Measurements from ENCODE around the gene SHISA9.

SHISA9 gene

GRCh38 chr16:13104772-13105171, 203.4 kb downstream of the SHISA9 start:
- H3K4me3 ChIP-seq (ENCODE audit: insufficient read depth in 1 of 2, low read depth in 1 of 2, low read length in 2 of 2), result no peak overlapping the region
- H3K9ac ChIP-seq (ENCODE audit: low read length), result no peak overlapping the region
- no peak overlapping the region for H3K23ac ChIP-seq (ENCODE audit: low read length in 2 of 2)
- no peak overlapping the region for H2AFZ ChIP-seq (ENCODE audit: low read depth, low read length)
- no peak overlapping the region for H2BK120ac ChIP-seq (ENCODE audit: low read depth, low read length)
- WGBS, result 60% methylated on average over 1 of the region's 5 CpGs
- no peak for DNase-seq
- no peaks in the 10 kb centered on the region for H3K27me3 ChIP-seq (ENCODE audit: control insufficient read depth in 1 of 2, insufficient read depth in 1 of 2, low read length in 2 of 2)
- no peak overlapping the region for H4K91ac ChIP-seq (ENCODE audit: low read length)
- H3K4me2 ChIP-seq (ENCODE audit: low read length, poor library complexity, severe bottlenecking), result no peak overlapping the region
- no peaks in the 10 kb centered on the region for H3K36me3 ChIP-seq (ENCODE audit: control insufficient read depth in 1 of 2, insufficient read depth in 2 of 2, low read depth in 1 of 2, low read length in 2 of 2)
- no peak overlapping the region for H3K14ac ChIP-seq (ENCODE audit: low read length in 2 of 2)
- H2BK5ac ChIP-seq (ENCODE audit: low read depth, low read length, poor library complexity, severe bottlenecking), result no peak overlapping the region
- H2AK5ac ChIP-seq (ENCODE audit: low read length, severe bottlenecking), result no peak overlapping the region
- peaks cover 12% of the 10 kb centered on the region for H3K9me3 ChIP-seq (ENCODE audit: control insufficient read depth, low read length)
- H2BK12ac ChIP-seq (ENCODE audit: low read length in 2 of 2), result no peak overlapping the region
- H2BK15ac ChIP-seq (ENCODE audit: low read depth, poor library complexity, severe bottlenecking), result no peak overlapping the region
- peaks cover 2% of the 10 kb centered on the region for H3K4me1 ChIP-seq (ENCODE audit: control insufficient read depth, insufficient read depth, low read depth, low read length)
- no peaks in the 10 kb centered on the region for H3K79me1 ChIP-seq (replicated peaks; ENCODE audit: low read length, poor library complexity, severe bottlenecking)
- H4K8ac ChIP-seq (ENCODE audit: low read length), result no peak overlapping the region
- no peak overlapping the region for H3K18ac ChIP-seq (ENCODE audit: low read depth in 1 of 2, low read length in 2 of 2)
- no peak overlapping the region for H3K4ac ChIP-seq (ENCODE audit: low read depth in 1 of 2, low read length in 2 of 2)
- H3K27ac ChIP-seq (ENCODE audit: low read length, poor library complexity, severe bottlenecking), result no peak overlapping the region

DNA sequence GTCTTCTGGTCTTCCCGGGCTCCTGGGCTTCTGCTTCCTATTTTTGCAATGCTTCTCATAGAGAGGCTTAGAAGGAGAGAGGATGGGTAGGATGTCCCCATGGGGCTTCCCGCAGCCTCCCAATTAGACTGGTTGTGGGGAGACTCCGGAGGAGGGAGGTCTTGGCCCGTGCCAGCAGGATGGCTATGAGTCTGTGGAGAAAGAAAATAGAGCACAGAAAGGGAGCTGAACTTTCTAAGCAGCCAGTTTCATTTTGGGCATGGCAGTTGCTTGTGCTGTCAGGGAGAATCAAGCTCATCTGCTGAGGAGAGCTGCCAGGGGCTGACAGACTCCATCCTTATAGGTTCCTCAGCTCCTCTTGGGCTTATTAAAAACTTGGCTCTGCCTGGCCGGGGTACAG, 204.0 kb downstream of the SHISA9 start:
- no peak overlapping the region for H3K4ac ChIP-seq (ENCODE audit: low read depth in 1 of 2, low read length in 2 of 2)
- peaks cover 5% of the 10 kb centered on the region for H3K4me1 ChIP-seq (ENCODE audit: control insufficient read depth, insufficient read depth, low read depth, low read length)

GRCh38 chr16:13106464-13106863, 205.1 kb downstream of the SHISA9 start:
- H3K27me3 ChIP-seq (ENCODE audit: control insufficient read depth in 1 of 2, insufficient read depth in 1 of 2, low read length in 2 of 2), result no peaks in the 10 kb centered on the region
- 95% methylated on average over 1 of the region's 2 CpGs for WGBS
- no peak overlapping the region for H2BK12ac ChIP-seq (ENCODE audit: low read length in 2 of 2)
- H4K8ac ChIP-seq (ENCODE audit: low read length), result no peak overlapping the region
- no peak overlapping the region for H3K4ac ChIP-seq (ENCODE audit: low read depth in 1 of 2, low read length in 2 of 2)
- H4K91ac ChIP-seq (ENCODE audit: low read length), result no peak overlapping the region
- no peak overlapping the region for H3K4me3 ChIP-seq (ENCODE audit: insufficient read depth in 1 of 2, low read depth in 1 of 2, low read length in 2 of 2)
- H3K4me2 ChIP-seq (ENCODE audit: low read length, poor library complexity, severe bottlenecking), result no peak overlapping the region
- no peaks in the 10 kb centered on the region for H3K36me3 ChIP-seq (ENCODE audit: control insufficient read depth in 1 of 2, insufficient read depth in 2 of 2, low read depth in 1 of 2, low read length in 2 of 2)
- no peak overlapping the region for H3K14ac ChIP-seq (ENCODE audit: low read length in 2 of 2)
- H2AFZ ChIP-seq (ENCODE audit: low read depth, low read length), result no peak overlapping the region
- no peak overlapping the region for H3K27ac ChIP-seq (ENCODE audit: low read length, poor library complexity, severe bottlenecking)
- peaks cover 12% of the 10 kb centered on the region for H3K9me3 ChIP-seq (ENCODE audit: control insufficient read depth, low read length)
- H2BK5ac ChIP-seq (ENCODE audit: low read depth, low read length, poor library complexity, severe bottlenecking), result no peak overlapping the region
- H2BK120ac ChIP-seq (ENCODE audit: low read depth, low read length), result no peak overlapping the region
- H2AK5ac ChIP-seq (ENCODE audit: low read length, severe bottlenecking), result no peak overlapping the region
- H2BK15ac ChIP-seq (ENCODE audit: low read depth, poor library complexity, severe bottlenecking), result no peak overlapping the region
- no peak for DNase-seq
- no peak overlapping the region for H3K9ac ChIP-seq (ENCODE audit: low read length)
- no peak overlapping the region for H3K23ac ChIP-seq (ENCODE audit: low read length in 2 of 2)
- no peaks in the 10 kb centered on the region for H3K79me1 ChIP-seq (replicated peaks; ENCODE audit: low read length, poor library complexity, severe bottlenecking)
- H3K4me1 ChIP-seq (ENCODE audit: control insufficient read depth, insufficient read depth, low read depth, low read length), result peaks cover 5% of the 10 kb centered on the region
- H3K18ac ChIP-seq (ENCODE audit: low read depth in 1 of 2, low read length in 2 of 2), result no peak overlapping the region

More for the DNA sequence above, 204.0 kb downstream of the SHISA9 start:
- H3K27ac ChIP-seq (ENCODE audit: low read length, poor library complexity, severe bottlenecking), result no peak overlapping the region
- no peak overlapping the region for H3K14ac ChIP-seq (ENCODE audit: low read length in 2 of 2)
- DNase-seq, result no peak
- no peaks in the 10 kb centered on the region for H3K36me3 ChIP-seq (ENCODE audit: control insufficient read depth in 1 of 2, insufficient read depth in 2 of 2, low read depth in 1 of 2, low read length in 2 of 2)
- H3K79me1 ChIP-seq (replicated peaks; ENCODE audit: low read length, poor library complexity, severe bottlenecking), result no peaks in the 10 kb centered on the region
- H3K9ac ChIP-seq (ENCODE audit: low read length), result no peak overlapping the region
- H2AK5ac ChIP-seq (ENCODE audit: low read length, severe bottlenecking), result no peak overlapping the region
- no peak overlapping the region for H3K4me3 ChIP-seq (ENCODE audit: insufficient read depth in 1 of 2, low read depth in 1 of 2, low read length in 2 of 2)
- H3K27me3 ChIP-seq (ENCODE audit: control insufficient read depth in 1 of 2, insufficient read depth in 1 of 2, low read length in 2 of 2), result no peaks in the 10 kb centered on the region
- WGBS, result 64% methylated on average over 5 of the region's 5 CpGs
- H3K9me3 ChIP-seq (ENCODE audit: control insufficient read depth, low read length), result peaks cover 12% of the 10 kb centered on the region
- H3K18ac ChIP-seq (ENCODE audit: low read depth in 1 of 2, low read length in 2 of 2), result no peak overlapping the region
- H2BK15ac ChIP-seq (ENCODE audit: low read depth, poor library complexity, severe bottlenecking), result no peak overlapping the region
- H3K23ac ChIP-seq (ENCODE audit: low read length in 2 of 2), result no peak overlapping the region
- no peak overlapping the region for H2BK5ac ChIP-seq (ENCODE audit: low read depth, low read length, poor library complexity, severe bottlenecking)
- no peak overlapping the region for H2BK120ac ChIP-seq (ENCODE audit: low read depth, low read length)
- no peak overlapping the region for H4K8ac ChIP-seq (ENCODE audit: low read length)
- no peak overlapping the region for H2BK12ac ChIP-seq (ENCODE audit: low read length in 2 of 2)
- no peak overlapping the region for H3K4me2 ChIP-seq (ENCODE audit: low read length, poor library complexity, severe bottlenecking)
- H2AFZ ChIP-seq (ENCODE audit: low read depth, low read length), result no peak overlapping the region
- H4K91ac ChIP-seq (ENCODE audit: low read length), result no peak overlapping the region

DNA sequence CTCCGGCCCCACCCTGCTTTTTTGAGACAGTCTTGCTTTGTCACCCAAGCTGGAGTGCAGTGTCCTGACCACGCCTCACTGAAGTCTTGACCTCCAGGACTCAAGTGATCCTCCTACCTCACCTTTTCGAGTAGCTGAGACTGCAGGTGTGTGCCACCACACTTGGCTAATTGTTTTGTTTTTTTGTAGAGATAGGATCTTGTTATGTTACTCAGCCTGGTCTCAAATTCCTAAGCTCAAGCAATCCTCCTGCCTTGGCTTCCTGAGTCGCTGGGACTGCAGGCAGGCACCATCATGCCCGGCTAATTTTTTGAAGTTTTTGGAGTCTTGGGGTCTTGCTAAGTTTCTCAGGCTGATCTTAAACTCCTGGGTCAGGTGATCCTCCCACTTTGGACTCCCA, 206.7 kb downstream of the SHISA9 start:
- Histone ChIP-seq H2BK120ac (ENCODE audit: low read depth, low read length) (no peak overlapping the region), H3K23ac (ENCODE audit: low read length in 2 of 2) (no peak overlapping the region), H3K27me3 (ENCODE audit: control insufficient read depth in 1 of 2, insufficient read depth in 1 of 2, low read length in 2 of 2) (no peaks in the 10 kb centered on the region), H3K18ac (ENCODE audit: low read depth in 1 of 2, low read length in 2 of 2) (no peak overlapping the region), H2BK15ac (ENCODE audit: low read depth, poor library complexity, severe bottlenecking) (no peak overlapping the region), H2BK12ac (ENCODE audit: low read length in 2 of 2) (no peak overlapping the region), H2AFZ (ENCODE audit: low read depth, low read length) (no peak overlapping the region), H3K79me1 (replicated peaks; ENCODE audit: low read length, poor library complexity, severe bottlenecking) (no peaks in the 10 kb centered on the region), H3K14ac (ENCODE audit: low read length in 2 of 2) (no peak overlapping the region), H2BK5ac (ENCODE audit: low read depth, low read length, poor library complexity, severe bottlenecking) (no peak overlapping the region), H3K4me1 (ENCODE audit: control insufficient read depth, insufficient read depth, low read depth, low read length) (peaks cover 5% of the 10 kb centered on the region), H3K4me3 (ENCODE audit: insufficient read depth in 1 of 2, low read depth in 1 of 2, low read length in 2 of 2) (no peak overlapping the region), H4K91ac (ENCODE audit: low read length) (no peak overlapping the region), H4K8ac (ENCODE audit: low read length) (no peak overlapping the region), H3K4ac (ENCODE audit: low read depth in 1 of 2, low read length in 2 of 2) (no peak overlapping the region), H3K9me3 (ENCODE audit: control insufficient read depth, low read length) (peaks cover 12% of the 10 kb centered on the region), H3K9ac (ENCODE audit: low read length) (no peak overlapping the region), H2AK5ac (ENCODE audit: low read length, severe bottlenecking) (peak overlapping the region; percentile 79), H3K27ac (ENCODE audit: low read length, poor library complexity, severe bottlenecking) (no peak overlapping the region), H3K36me3 (ENCODE audit: control insufficient read depth in 1 of 2, insufficient read depth in 2 of 2, low read depth in 1 of 2, low read length in 2 of 2) (no peaks in the 10 kb centered on the region), H3K4me2 (ENCODE audit: low read length, poor library complexity, severe bottlenecking) (no peak overlapping the region)
- 82% methylated on average over 4 of the region's 5 CpGs for WGBS
- no peak for DNase-seq

Measured in mesenchymal stem cell (in vitro differentiated cells and primary cell).